ENCODE results near the gene SH2D3A.
"Not testable (repeated sequence)": the region's sequence is repeated elsewhere in the genome, so short reads cannot be mapped to it uniquely, and the experiment has no call there.

The SH2D3A gene

GRCh38 chr19:6767357-6768235, at the start of gene SH2D3A:
Gene SH2D3A, minus strand, starts transcription at chr19:6767435. Its CDS starts 3,687 bp downstream, at chr19:6763748.
- no peak for DNase-seq

GRCh38 chr19:6813659-6814058, 46.4 kb upstream of the SH2D3A start:
- no peak for DNase-seq

- no peak for DNase-seq
These were observed 45.4 kb upstream of the SH2D3A start for GRCh38 chr19:6812612-6813011.

- DNase-seq = peak; percentile 3
These were observed 44.7 kb upstream of the SH2D3A start for GRCh38 chr19:6811906-6812305.

- DNase-seq = no peak
These were observed 44.1 kb upstream of the SH2D3A start for GRCh38 chr19:6811378-6811777.

GRCh38 chr19:6809262-6809661, 42.0 kb upstream of the SH2D3A start:
- DNase-seq = no peak

- no peak for DNase-seq
These were observed 41.3 kb upstream of the SH2D3A start for GRCh38 chr19:6808494-6808893.

GRCh38 chr19:6807291-6807690, 40.1 kb upstream of the SH2D3A start:
- DNase-seq = no peak

GRCh38 chr19:6806488-6806887, 39.3 kb upstream of the SH2D3A start:
- no peak for DNase-seq

- DNase-seq = no peak
These were observed 35.8 kb upstream of the SH2D3A start for GRCh38 chr19:6803036-6803404.

GRCh38 chr19:6802336-6803035, 35.3 kb upstream of the SH2D3A start:
- DNase-seq = no peak

- DNase-seq = no peak
These were observed 34.4 kb upstream of the SH2D3A start for GRCh38 chr19:6801485-6802086.

- no peak for DNase-seq
These were observed 33.8 kb upstream of the SH2D3A start for GRCh38 chr19:6800991-6801484.

- DNase-seq = not testable (repeated sequence)
These were observed 33.0 kb upstream of the SH2D3A start for GRCh38 chr19:6800160-6800790.

- DNase-seq = no peak
These were observed 30.4 kb upstream of the SH2D3A start for GRCh38 chr19:6797646-6798045.

- DNase-seq = no peak
These were observed 29.0 kb upstream of the SH2D3A start for GRCh38 chr19:6796278-6796677.

- DNase-seq = no peak
These were observed 27.6 kb upstream of the SH2D3A start for GRCh38 chr19:6794686-6795431.

- no peak for DNase-seq
These were observed 26.7 kb upstream of the SH2D3A start for GRCh38 chr19:6793973-6794372.

- no peak for DNase-seq
These were observed 26.2 kb upstream of the SH2D3A start for GRCh38 chr19:6793411-6793810.

GRCh38 chr19:6791237-6791636, 24.0 kb upstream of the SH2D3A start:
- no peak for DNase-seq

- no peak for DNase-seq
These were observed 23.2 kb upstream of the SH2D3A start for GRCh38 chr19:6790194-6791128.

All from NCI-H524 treated with DMSO at 0.1 percent for 48 hours (cell line).